SU-DHL-6 (cell line): Measurements from ENCODE around the gene MYLK4.

Experiments
- H2AFZ ChIP-seq: fragments of 200-600 bp; sonication (generic); 2 replicates; pipeline ENCODE4 v1.6.1; 2014; ENCODE audit warnings: low read depth, mild to moderate bottlenecking, moderate library complexity, mixed read lengths, antibody characterized with exemption, low read length; ENCODE audit not compliant: severe bottlenecking
- H3F3A ChIP-seq: fragments of 200-600 bp; shearing (Covaris generic); 2 replicates; pipeline ENCODE4 v1.6.0; 2016; ENCODE audit warnings: antibody characterized with exemption, mild to moderate bottlenecking; ENCODE audit not compliant: insufficient read depth
- H3K27ac ChIP-seq: fragments of 200-600 bp; sonication (generic); 2 replicates; pipeline ENCODE4 v1.5.1; 2016; ENCODE audit warnings: low read depth, mild to moderate bottlenecking, low read length, moderate library complexity, mixed read lengths
- H3K27me3 ChIP-seq: fragments of 200-600 bp; sonication (generic), shearing (Covaris generic); 2 replicates; pipeline ENCODE4 v1.6.0; 2014; ENCODE audit warnings: mild to moderate bottlenecking, low read length
- H3K36me3 ChIP-seq: fragments of 200-600 bp; sonication (generic); 2 replicates; pipeline ENCODE4 v1.6.1; 2014; ENCODE audit warnings: mild to moderate bottlenecking, low read length, mixed read lengths
- H3K4me2 ChIP-seq: fragments of 300-600, 200-600 bp; shearing (Covaris generic), sonication (generic); 2 replicates; pipeline ENCODE4 v1.6.0; 2014; ENCODE audit warnings: low read length, low read depth, mild to moderate bottlenecking; ENCODE audit not compliant: poor library complexity, severe bottlenecking
- H3K4me3 ChIP-seq: fragments of 200-600 bp; sonication (generic); 2 replicates; pipeline ENCODE4 v1.5.1; 2014; ENCODE audit warnings: antibody characterized with exemption, low read length, mild to moderate bottlenecking, mixed read lengths; ENCODE audit not compliant: insufficient read depth, poor library complexity, severe bottlenecking
- H3K79me2 ChIP-seq: fragments of 200-600 bp; sonication (generic); 2 replicates; pipeline ENCODE4 v1.6.1; 2014; ENCODE audit warnings: mild to moderate bottlenecking, low read length, moderate library complexity; ENCODE audit not compliant: insufficient read depth
- H3K9ac ChIP-seq: fragments of 200-600 bp; sonication (generic); 2 replicates; pipeline ENCODE4 v1.7.0; 2014; ENCODE audit warnings: mild to moderate bottlenecking, low read length
- H3K9me2 ChIP-seq: fragments of 200-600 bp; sonication (generic); replicated peaks from 2 replicates; pipeline ENCODE4 v1.6.1; 2014; ENCODE audit warnings: low read length; ENCODE audit not compliant: insufficient read depth
- H3K9me3 ChIP-seq: fragments of 200-600 bp; sonication (generic); 2 replicates; pipeline ENCODE4 v1.6.1; 2014; ENCODE audit warnings: low read length, mixed read lengths; ENCODE audit not compliant: insufficient read depth
- H4K20me1 ChIP-seq: fragments of 200-600 bp; sonication (generic); 2 replicates; pipeline ENCODE4 v1.6.1; 2014; ENCODE audit warnings: low read depth, mild to moderate bottlenecking, antibody characterized with exemption, low read length, moderate library complexity, mixed read lengths
- CTCF ChIP-seq: fragments of 200-600 bp; sonication (generic); IDR thresholded peaks from one replicate; pipeline ENCODE4 v1.5.1; 2017; ENCODE audit warnings: antibody characterized with exemption, mild to moderate bottlenecking, low read length, moderate library complexity; ENCODE audit not compliant: insufficient read depth, poor library complexity, severe bottlenecking
- EZH2phosphoT487 ChIP-seq: fragments of 200-600 bp; sonication (generic), shearing (Covaris generic); conservative IDR thresholded peaks from 2 replicates; pipeline ENCODE4 v1.6.1; 2018; ENCODE audit warnings: mild to moderate bottlenecking, antibody characterized with exemption, low read length, moderate library complexity, mixed read lengths

The MYLK4 gene

DNA sequence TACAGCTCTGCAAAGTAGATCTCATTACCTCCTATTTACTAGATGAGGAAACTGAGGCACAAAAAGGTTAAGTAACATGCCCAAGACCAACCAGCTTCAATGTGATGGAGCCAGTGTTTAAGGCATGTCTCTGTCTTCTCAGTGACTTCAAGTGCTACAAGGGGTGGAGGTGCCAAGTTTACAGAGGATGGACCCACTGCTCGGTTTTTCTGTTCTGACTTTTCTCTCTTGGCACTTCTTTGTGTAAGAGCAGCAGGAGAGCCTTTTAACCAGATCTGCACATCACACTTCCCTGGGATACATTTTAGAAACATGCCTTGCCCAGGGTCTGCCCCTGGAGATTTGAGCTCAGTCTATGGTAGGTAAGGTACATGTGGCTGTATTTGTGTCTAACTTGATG lies 24.3 kb upstream of the MYLK4 start:
- TF ChIP-seq EZH2phosphoT487 (no peak), CTCF (no peak)
- Histone ChIP-seq H3K4me3 (no peak overlapping the region), H4K20me1 (peaks cover 39% of the 10 kb centered on the region; the same call in 1 of the 2 replicates)

DNA sequence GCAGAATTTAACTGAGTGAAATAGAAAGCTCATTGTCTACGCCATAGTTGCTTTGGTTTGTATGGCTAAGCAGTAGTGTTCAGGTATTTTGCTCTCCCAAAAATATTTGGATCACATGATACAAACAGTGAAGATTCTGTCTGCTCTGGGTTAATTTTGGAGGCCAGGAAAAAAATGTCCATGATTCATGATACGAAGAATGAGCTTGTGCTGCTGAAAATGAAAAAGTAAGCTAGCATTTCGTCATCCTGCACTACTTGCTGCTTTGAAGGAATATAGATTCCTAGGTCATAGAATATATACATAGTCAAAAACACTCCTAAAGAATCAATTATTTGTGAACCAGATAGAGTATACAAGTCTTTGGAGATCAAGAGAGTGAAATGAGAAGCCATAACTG lies 22.7 kb upstream of the MYLK4 start:
- TF ChIP-seq EZH2phosphoT487 (no peak), CTCF (no peak)
- H3K27me3 ChIP-seq = no peaks in the 10 kb centered on the region
- H3K9ac ChIP-seq = no peak overlapping the region
- H3K9me3 ChIP-seq = no peaks in the 10 kb centered on the region
- H3F3A ChIP-seq = no peaks in the 10 kb centered on the region; the same call in 1 of the 2 replicates
- no peak overlapping the region for H3K27ac ChIP-seq
- no peak overlapping the region for H3K4me3 ChIP-seq
- H3K79me2 ChIP-seq = peaks cover 100% of the 10 kb centered on the region
- H3K4me2 ChIP-seq = no peak overlapping the region
- H3K36me3 ChIP-seq = peaks cover 70% of the 10 kb centered on the region
- no peak overlapping the region for H2AFZ ChIP-seq
- H4K20me1 ChIP-seq = peaks cover 53% of the 10 kb centered on the region
- no peaks in the 10 kb centered on the region for H3K9me2 ChIP-seq

More for the DNA sequence above, 24.3 kb upstream of the MYLK4 start:
- Histone ChIP-seq H2AFZ (no peak overlapping the region), H3K79me2 (peaks cover 100% of the 10 kb centered on the region), H3K4me2 (no peak overlapping the region), H3K27ac (no peak overlapping the region), H3K9me3 (no peaks in the 10 kb centered on the region), H3K9ac (no peak overlapping the region), H3K36me3 (peaks cover 61% of the 10 kb centered on the region), H3K9me2 (no peaks in the 10 kb centered on the region), H3F3A (no peaks in the 10 kb centered on the region; the same call in 1 of the 2 replicates), H3K27me3 (no peaks in the 10 kb centered on the region)

DNA sequence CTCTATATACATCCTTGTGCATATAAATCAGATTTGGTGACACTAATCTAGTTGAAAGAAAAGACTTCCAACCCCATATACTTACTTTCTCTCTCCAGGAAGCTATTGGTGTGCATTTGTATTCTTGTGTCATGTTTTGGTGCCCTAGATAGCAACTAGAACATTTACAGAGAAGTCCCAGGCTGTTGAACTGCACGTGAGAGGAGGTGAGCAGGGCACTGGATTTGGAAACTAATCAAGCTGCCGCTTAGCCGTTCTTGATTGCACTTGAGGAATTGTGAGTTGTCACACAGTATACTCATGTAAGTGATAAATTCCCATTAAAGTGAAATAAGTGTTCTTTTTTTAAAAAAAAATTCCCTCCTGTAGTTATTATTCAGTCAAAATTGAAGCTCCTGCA lies 22.1 kb upstream of the MYLK4 start:
- no peak overlapping the region for H3K9ac ChIP-seq
- no peaks in the 10 kb centered on the region; the same call in 1 of the 2 replicates for H3F3A ChIP-seq
- H3K4me3 ChIP-seq = no peak overlapping the region
- H3K36me3 ChIP-seq = peaks cover 70% of the 10 kb centered on the region
- TF ChIP-seq CTCF (no peak), EZH2phosphoT487 (no peak)
- H3K4me2 ChIP-seq = no peak overlapping the region
- no peak overlapping the region for H2AFZ ChIP-seq
- no peaks in the 10 kb centered on the region for H3K9me3 ChIP-seq
- peaks cover 59% of the 10 kb centered on the region for H4K20me1 ChIP-seq
- H3K9me2 ChIP-seq = no peaks in the 10 kb centered on the region
- peaks cover 100% of the 10 kb centered on the region for H3K79me2 ChIP-seq
- no peaks in the 10 kb centered on the region for H3K27me3 ChIP-seq
- no peak overlapping the region for H3K27ac ChIP-seq
